HL-60 (cell line): ENCODE data around the gene KCNMA1.
A peak's percentile ranks its signal among the peaks of the same experiment; 100 is the strongest.

Experiments used
- DNase-seq, 2 experiments: peaks; one replicate each; pipeline ENCODE4 v3.0.0-alpha.2; 2010 to 2020; ENCODE audit warnings: low read depth in 1 of 2, low spot score in 1 of 2
- H3K27ac ChIP-seq: fragments of 250-450 bp; sonication (Bioruptor Pico); replicated peaks from 2 replicates; pipeline ENCODE4 v1.5.1; 2020; ENCODE audit warnings: mild to moderate bottlenecking, moderate library complexity
- H3K27me3 ChIP-seq: fragments of 250-450 bp; sonication (Bioruptor Pico); 2 replicates; pipeline ENCODE4 v1.5.1; 2021; ENCODE audit warnings: mild to moderate bottlenecking, moderate library complexity; ENCODE audit not compliant: insufficient read depth, poor library complexity, severe bottlenecking
- H3K4me3 ChIP-seq: replicated peaks from 2 replicates; pipeline ENCODE4 v1.5.1; 2011; ENCODE audit warnings: mild to moderate bottlenecking, control low read depth, low read length; ENCODE audit not compliant: insufficient read depth
- CTCF ChIP-seq: IDR thresholded peaks from one replicate; pipeline ENCODE4 v1.5.1; 2011; ENCODE audit warnings: low read length, control low read depth, inconsistent platforms; ENCODE audit not compliant: insufficient read depth
- GABPA ChIP-seq: IDR thresholded peaks from 2 replicates; pipeline ENCODE4 v1.6.1; 2012; ENCODE audit warnings: low read depth
- POLR2AphosphoS5 ChIP-seq: IDR thresholded peaks from 2 replicates; pipeline ENCODE4 v1.6.1; 2012; ENCODE audit warnings: low read depth
- REST ChIP-seq: IDR thresholded peaks from 2 replicates; pipeline ENCODE4 v1.6.1; 2012; ENCODE audit warnings: low read depth; ENCODE audit not compliant: insufficient replicate concordance
- SPI1 ChIP-seq: IDR thresholded peaks from 2 replicates; pipeline ENCODE4 v1.6.1; 2012; ENCODE audit warnings: low read depth, mild to moderate bottlenecking, borderline replicate concordance

The KCNMA1 gene

GRCh38 chr10:77160679-77161078 lies 476.9 kb downstream of the KCNMA1 start:
- Histone ChIP-seq H3K27ac (no peak overlapping the region), H3K4me3 (no peak overlapping the region), H3K27me3 (peaks cover 6% of the 10 kb centered on the region)
- DNase-seq = no peak
- no peak for TF ChIP-seq SPI1
- TF ChIP-seq GABPA = no peak
- TF ChIP-seq POLR2AphosphoS5 = no peak
- no peak for TF ChIP-seq CTCF
- TF ChIP-seq REST = no peak

- Histone ChIP-seq H3K27ac (no peak overlapping the region), H3K4me3 (no peak overlapping the region), H3K27me3 (peaks cover 3% of the 10 kb centered on the region)
- no peak for TF ChIP-seq CTCF
- TF ChIP-seq POLR2AphosphoS5 = no peak
- TF ChIP-seq REST = no peak
- TF ChIP-seq GABPA = no peak
- no peak for TF ChIP-seq SPI1
- DNase-seq = no peak
Observed at GRCh38 chr10:77159538-77160110, 478.0 kb downstream of the KCNMA1 start.

GRCh38 chr10:77158666-77159065 lies 478.9 kb downstream of the KCNMA1 start:
- DNase-seq = peak in 1 of 2 experiments; percentile 14
- Histone ChIP-seq H3K27me3 (peaks cover 3% of the 10 kb centered on the region), H3K4me3 (no peak overlapping the region), H3K27ac (no peak overlapping the region)
- TF ChIP-seq SPI1 (no peak), CTCF (no peak), GABPA (no peak), REST (no peak), POLR2AphosphoS5 (no peak)
